ENCODE data around the gene KIF25.
"Not testable (repeated sequence)": the region's sequence is repeated elsewhere in the genome, so short reads cannot be mapped to it uniquely, and the experiment has no call there.

Gene KIF25

GRCh38 chr6:168073937-168074730, 76.7 kb downstream of the KIF25 start:
- DNase-seq = no peak

GRCh38 chr6:168075216-168075615, 77.7 kb downstream of the KIF25 start:
- DNase-seq = no peak

GRCh38 chr6:168075787-168076202, 78.3 kb downstream of the KIF25 start:
- no peak for DNase-seq

GRCh38 chr6:168077401-168077800, 79.9 kb downstream of the KIF25 start:
- DNase-seq = not testable (repeated sequence)

GRCh38 chr6:168078175-168078942, 80.9 kb downstream of the KIF25 start:
- DNase-seq = no peak

- no peak for DNase-seq
Observed at GRCh38 chr6:168078943-168079405, 81.5 kb downstream of the KIF25 start, which contains the start of gene FRMD1. Gene FRMD1, minus strand, starts transcription at chr6:168079212. Its CDS starts 118 bp downstream, at chr6:168079094.

- no peak for DNase-seq
Observed at GRCh38 chr6:168080393-168081077, 83.1 kb downstream of the KIF25 start.

- no peak for DNase-seq
Observed at GRCh38 chr6:168081858-168082546, 84.5 kb downstream of the KIF25 start.

GRCh38 chr6:168082860-168083513, 85.5 kb downstream of the KIF25 start:
- DNase-seq = no peak

- no peak for DNase-seq
Observed at GRCh38 chr6:168083514-168083885, 86.0 kb downstream of the KIF25 start.

- DNase-seq = no peak
Observed at GRCh38 chr6:168084465-168085160, 87.1 kb downstream of the KIF25 start.

GRCh38 chr6:168086066-168086465, 88.6 kb downstream of the KIF25 start:
- no peak for DNase-seq

GRCh38 chr6:168086616-168087015, 89.1 kb downstream of the KIF25 start:
- DNase-seq = no peak

- DNase-seq = no peak
Observed at GRCh38 chr6:168087436-168088160, 90.1 kb downstream of the KIF25 start.

GRCh38 chr6:168088161-168089053, 90.9 kb downstream of the KIF25 start:
- DNase-seq = peak; percentile 37

GRCh38 chr6:168089186-168090063, 92.0 kb downstream of the KIF25 start:
- DNase-seq = no peak

GRCh38 chr6:168090064-168090690, 92.7 kb downstream of the KIF25 start:
- DNase-seq = no peak

- no peak for DNase-seq
Observed at GRCh38 chr6:168090706-168091105, 93.2 kb downstream of the KIF25 start.

Measured in EL (cell line).